HG02981 (cell line): ENCODE measurements around the gene CASP4.

ENCODE experiments used
- ATAC-seq: cut with Tn5 transposase; IDR thresholded peaks from one replicate; pipeline ENCODE4 v1.9.1; 2021; ENCODE audit warnings: mild to moderate bottlenecking, moderate library complexity; ENCODE audit not compliant: unreplicated experiment

The CASP4 gene

GRCh38 chr11:104895634-104896033, 72.7 kb downstream of the CASP4 start:
- no peak for ATAC-seq

DNA sequence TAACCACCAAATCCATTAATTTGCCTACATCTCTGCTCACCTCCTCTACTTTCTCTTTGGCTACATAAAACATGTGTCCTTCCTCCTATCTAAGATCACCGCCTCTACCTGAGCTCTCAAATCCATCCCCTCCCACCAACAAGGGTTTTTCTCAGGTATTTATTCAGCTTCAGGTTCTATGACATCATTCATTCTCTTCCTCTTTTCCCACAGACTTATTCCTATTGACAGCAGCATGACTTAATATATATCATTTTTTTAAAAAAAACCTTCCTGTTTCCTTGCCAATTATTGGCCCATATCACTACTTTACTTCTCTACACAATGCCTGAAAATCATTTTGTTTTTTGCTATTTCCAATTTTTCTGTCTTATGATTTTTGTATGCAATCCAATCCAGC, 74.5 kb downstream of the CASP4 start:
- no peak for ATAC-seq
